ENCODE measurements around the gene THAP4.
"Not testable (repeated sequence)": the region's sequence is repeated elsewhere in the genome, so short reads cannot be mapped to it uniquely, and the experiment has no call there.

THAP4 gene

DNA sequence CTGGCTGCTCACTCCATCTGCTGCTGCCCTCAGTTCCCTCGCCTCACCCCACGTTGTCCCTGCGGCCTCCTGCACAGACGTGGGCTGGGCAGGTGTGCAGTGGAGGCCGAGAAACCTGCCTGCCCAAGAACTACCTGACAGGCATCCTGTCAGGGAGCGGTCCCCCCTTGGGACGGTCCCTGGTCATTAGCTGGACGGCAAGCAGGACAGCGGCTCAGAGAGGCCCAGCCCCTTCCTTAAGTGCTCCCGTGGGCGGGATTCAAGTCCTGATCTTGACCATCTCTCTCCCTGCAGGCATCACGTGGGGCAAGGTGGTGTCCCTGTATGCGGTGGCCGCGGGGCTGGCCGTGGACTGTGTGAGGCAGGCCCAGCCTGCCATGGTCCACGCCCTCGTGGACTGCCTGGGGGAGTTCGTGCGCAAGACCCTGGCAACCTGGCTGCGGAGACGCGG, 67.1 kb downstream of the THAP4 start:
- Histone ChIP-seq H3K9me3 (ENCODE audit: control insufficient read depth, low read length) (no peaks in the 10 kb centered on the region), H3K27me3 (ENCODE audit: control insufficient read depth, insufficient read depth, low read length) (no peaks in the 10 kb centered on the region), H3K36me3 (ENCODE audit: control insufficient read depth, insufficient read depth, low read length) (no peaks in the 10 kb centered on the region)

GRCh38 chr2:241568726-241569125, 68.2 kb downstream of the THAP4 start:
- Histone ChIP-seq H3K9ac (ENCODE audit: low read length) (no peak overlapping the region), H3K36me3 (ENCODE audit: control insufficient read depth, insufficient read depth, low read length) (no peaks in the 10 kb centered on the region), H3K9me3 (ENCODE audit: control insufficient read depth, low read length) (no peaks in the 10 kb centered on the region), H3K4me3 (ENCODE audit: low read length) (no peak overlapping the region), H3K4me1 (ENCODE audit: control insufficient read depth, insufficient read depth, low read length) (no peaks in the 10 kb centered on the region), H3K27me3 (ENCODE audit: control insufficient read depth, insufficient read depth, low read length) (no peaks in the 10 kb centered on the region)

More for the DNA sequence above, 67.1 kb downstream of the THAP4 start:
- H3K9ac ChIP-seq (ENCODE audit: low read length): no peak overlapping the region
- no peaks in the 10 kb centered on the region for H3K4me1 ChIP-seq (ENCODE audit: control insufficient read depth, insufficient read depth, low read length)
- no peak overlapping the region for H3K4me3 ChIP-seq (ENCODE audit: low read length)

DNA sequence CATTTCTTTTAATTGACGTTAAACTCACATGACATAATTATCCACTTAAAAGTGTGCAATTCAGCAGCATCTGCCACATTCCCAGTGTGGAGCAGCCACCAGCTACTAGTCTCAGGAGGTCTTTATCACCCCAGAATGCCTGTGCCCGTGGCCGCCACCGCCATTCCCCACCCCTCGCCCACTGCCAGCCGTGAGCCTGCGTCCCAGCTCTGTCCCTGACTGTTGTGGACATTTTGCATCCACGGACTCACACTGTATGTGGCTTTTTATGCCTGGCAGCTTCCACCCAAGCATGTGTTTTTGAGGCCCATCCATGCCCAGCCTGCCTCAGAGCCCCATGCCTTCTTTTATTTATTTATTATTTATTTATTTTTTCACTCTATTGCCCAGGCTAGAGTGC, 69.2 kb downstream of the THAP4 start:
- H3K4me1 ChIP-seq (ENCODE audit: control insufficient read depth, insufficient read depth, low read length): peaks cover 5% of the 10 kb centered on the region
- no peak overlapping the region for H3K9ac ChIP-seq (ENCODE audit: low read length)
- H3K27me3 ChIP-seq (ENCODE audit: control insufficient read depth, insufficient read depth, low read length): no peaks in the 10 kb centered on the region
- H3K9me3 ChIP-seq (ENCODE audit: control insufficient read depth, low read length): no peaks in the 10 kb centered on the region
- H3K36me3 ChIP-seq (ENCODE audit: control insufficient read depth, insufficient read depth, low read length): no peaks in the 10 kb centered on the region
- H3K4me3 ChIP-seq (ENCODE audit: low read length): no peak overlapping the region

DNA sequence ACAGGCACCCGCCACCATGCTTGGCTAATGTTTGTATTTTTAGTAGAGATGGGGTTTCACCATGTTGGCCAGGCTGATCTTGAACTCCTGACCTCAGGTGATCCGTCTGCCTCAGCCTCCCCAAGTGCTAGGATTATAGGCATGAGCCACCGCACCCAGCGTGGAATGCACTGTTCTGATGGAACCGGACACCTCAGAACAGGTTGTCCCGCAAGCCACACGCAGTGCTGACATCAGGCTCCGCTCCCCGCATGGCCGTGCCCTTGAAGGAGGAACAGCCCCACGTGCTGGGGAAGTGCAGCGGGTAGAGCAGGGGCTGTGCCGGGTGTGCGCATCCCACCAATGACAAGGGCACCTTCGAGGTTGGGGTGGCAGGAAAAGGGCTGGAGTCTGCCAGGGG, 69.7 kb downstream of the THAP4 start:
- H3K4me1 ChIP-seq (ENCODE audit: control insufficient read depth, insufficient read depth, low read length); H3K9me3 ChIP-seq (ENCODE audit: control insufficient read depth, low read length); H3K36me3 ChIP-seq (ENCODE audit: control insufficient read depth, insufficient read depth, low read length); H3K27me3 ChIP-seq (ENCODE audit: control insufficient read depth, insufficient read depth, low read length); H3K4me3 ChIP-seq (ENCODE audit: low read length); H3K9ac ChIP-seq (ENCODE audit: low read length): not testable (repeated sequence)

GRCh38 chr2:241566468-241566867, 70.5 kb downstream of the THAP4 start:
- Histone ChIP-seq H3K9me3 (ENCODE audit: control insufficient read depth, low read length) (no peaks in the 10 kb centered on the region), H3K9ac (ENCODE audit: low read length) (no peak overlapping the region), H3K27me3 (ENCODE audit: control insufficient read depth, insufficient read depth, low read length) (no peaks in the 10 kb centered on the region), H3K4me3 (ENCODE audit: low read length) (no peak overlapping the region), H3K36me3 (ENCODE audit: control insufficient read depth, insufficient read depth, low read length) (no peaks in the 10 kb centered on the region), H3K4me1 (ENCODE audit: control insufficient read depth, insufficient read depth, low read length) (peaks cover 12% of the 10 kb centered on the region)

GRCh38 chr2:241566021-241566420, 70.9 kb downstream of the THAP4 start:
- H3K9me3 ChIP-seq (ENCODE audit: control insufficient read depth, low read length); H3K36me3 ChIP-seq (ENCODE audit: control insufficient read depth, insufficient read depth, low read length); H3K9ac ChIP-seq (ENCODE audit: low read length); H3K27me3 ChIP-seq (ENCODE audit: control insufficient read depth, insufficient read depth, low read length); H3K4me3 ChIP-seq (ENCODE audit: low read length): not testable (repeated sequence)
- peaks cover 15% of the 10 kb centered on the region for H3K4me1 ChIP-seq (ENCODE audit: control insufficient read depth, insufficient read depth, low read length)

- Histone ChIP-seq H3K9ac (ENCODE audit: low read length) (no peak overlapping the region), H3K36me3 (ENCODE audit: control insufficient read depth, insufficient read depth, low read length) (no peaks in the 10 kb centered on the region), H3K4me1 (ENCODE audit: control insufficient read depth, insufficient read depth, low read length) (peaks cover 21% of the 10 kb centered on the region), H3K4me3 (ENCODE audit: low read length) (no peak overlapping the region), H3K27me3 (ENCODE audit: control insufficient read depth, insufficient read depth, low read length) (no peaks in the 10 kb centered on the region), H3K9me3 (ENCODE audit: control insufficient read depth, low read length) (no peaks in the 10 kb centered on the region)
Observed at GRCh38 chr2:241565411-241565810, 71.5 kb downstream of the THAP4 start.

DNA sequence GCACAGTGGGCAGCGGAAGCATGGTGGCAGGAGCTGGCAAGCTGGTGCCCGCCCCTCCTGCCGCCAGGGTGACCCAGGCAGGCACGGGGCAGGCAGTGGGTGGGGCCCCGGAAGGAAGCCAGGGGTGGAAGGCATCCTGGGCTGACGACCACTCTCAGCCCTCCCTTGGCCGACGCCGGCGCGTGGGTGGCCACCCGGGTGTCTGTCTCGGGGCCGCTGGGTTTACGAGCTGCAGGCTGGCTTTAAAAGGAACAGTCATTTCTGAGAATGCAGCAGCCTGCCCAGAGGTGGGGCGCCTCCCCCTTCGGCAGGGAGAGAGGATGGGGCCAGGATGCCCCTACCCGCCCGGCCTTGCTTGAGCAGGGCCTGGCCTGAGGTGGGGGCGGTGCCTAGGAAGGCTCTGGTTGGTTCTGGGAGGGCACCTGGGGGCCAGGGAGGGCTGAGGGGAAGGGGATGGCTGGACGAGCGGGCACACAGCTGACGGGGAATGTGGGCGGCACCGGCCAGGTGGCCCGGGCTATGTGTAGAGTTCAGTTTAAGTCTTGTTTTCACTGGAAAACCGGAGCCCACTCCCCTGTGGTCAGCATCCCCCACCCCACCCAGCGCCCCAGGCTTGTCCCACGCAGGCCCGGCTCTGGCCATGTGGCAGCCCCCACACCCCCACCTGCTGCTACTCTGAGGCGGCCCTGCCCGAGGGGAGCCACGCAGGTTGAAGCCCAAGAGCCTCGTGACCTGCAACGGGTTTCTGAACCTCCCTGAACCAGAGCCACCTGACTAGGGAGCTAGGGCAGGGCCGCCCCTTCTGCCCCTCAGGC, 72.2 kb downstream of the THAP4 start:
- no peak overlapping the region for H3K4me3 ChIP-seq (ENCODE audit: low read length)
- no peaks in the 10 kb centered on the region for H3K36me3 ChIP-seq (ENCODE audit: control insufficient read depth, insufficient read depth, low read length)
- H3K27me3 ChIP-seq (ENCODE audit: control insufficient read depth, insufficient read depth, low read length): no peaks in the 10 kb centered on the region
- H3K9me3 ChIP-seq (ENCODE audit: control insufficient read depth, low read length): no peaks in the 10 kb centered on the region
- peaks cover 27% of the 10 kb centered on the region for H3K4me1 ChIP-seq (ENCODE audit: control insufficient read depth, insufficient read depth, low read length)
- H3K9ac ChIP-seq (ENCODE audit: low read length): no peak overlapping the region

GRCh38 chr2:241563981-241564595, 72.9 kb downstream of the THAP4 start:
- H3K36me3 ChIP-seq (ENCODE audit: control insufficient read depth, insufficient read depth, low read length): no peaks in the 10 kb centered on the region
- H3K27me3 ChIP-seq (ENCODE audit: control insufficient read depth, insufficient read depth, low read length): no peaks in the 10 kb centered on the region
- H3K9ac ChIP-seq (ENCODE audit: low read length): no peak overlapping the region
- no peak overlapping the region for H3K4me3 ChIP-seq (ENCODE audit: low read length)
- H3K4me1 ChIP-seq (ENCODE audit: control insufficient read depth, insufficient read depth, low read length): peaks cover 30% of the 10 kb centered on the region
- no peaks in the 10 kb centered on the region for H3K9me3 ChIP-seq (ENCODE audit: control insufficient read depth, low read length)

DNA sequence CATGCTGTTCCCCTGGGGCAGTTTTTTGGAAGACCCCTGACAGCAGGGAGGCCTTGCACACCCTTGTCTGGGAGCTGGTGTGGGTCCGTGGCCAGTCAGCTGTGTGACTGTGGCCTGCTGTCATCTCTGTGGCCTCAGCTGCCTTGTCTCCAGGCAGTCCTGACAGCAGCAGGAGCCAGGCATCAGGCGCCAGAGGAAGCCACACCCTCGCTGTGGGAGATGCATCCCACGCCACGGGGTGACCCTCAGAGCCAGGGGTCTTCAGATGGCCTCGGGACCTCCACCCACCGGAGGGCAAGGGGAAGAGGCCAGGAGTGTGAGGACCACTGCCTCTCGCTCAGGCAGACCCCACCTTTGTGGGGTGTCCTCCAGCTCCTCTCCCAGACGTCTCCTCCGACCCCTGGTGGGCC, 73.4 kb downstream of the THAP4 start:
- peaks cover 30% of the 10 kb centered on the region for H3K4me1 ChIP-seq (ENCODE audit: control insufficient read depth, insufficient read depth, low read length)
- no peaks in the 10 kb centered on the region for H3K9me3 ChIP-seq (ENCODE audit: control insufficient read depth, low read length)
- no peak overlapping the region for H3K9ac ChIP-seq (ENCODE audit: low read length)
- no peaks in the 10 kb centered on the region for H3K27me3 ChIP-seq (ENCODE audit: control insufficient read depth, insufficient read depth, low read length)
- no peaks in the 10 kb centered on the region for H3K36me3 ChIP-seq (ENCODE audit: control insufficient read depth, insufficient read depth, low read length)
- no peak overlapping the region for H3K4me3 ChIP-seq (ENCODE audit: low read length)

DNA sequence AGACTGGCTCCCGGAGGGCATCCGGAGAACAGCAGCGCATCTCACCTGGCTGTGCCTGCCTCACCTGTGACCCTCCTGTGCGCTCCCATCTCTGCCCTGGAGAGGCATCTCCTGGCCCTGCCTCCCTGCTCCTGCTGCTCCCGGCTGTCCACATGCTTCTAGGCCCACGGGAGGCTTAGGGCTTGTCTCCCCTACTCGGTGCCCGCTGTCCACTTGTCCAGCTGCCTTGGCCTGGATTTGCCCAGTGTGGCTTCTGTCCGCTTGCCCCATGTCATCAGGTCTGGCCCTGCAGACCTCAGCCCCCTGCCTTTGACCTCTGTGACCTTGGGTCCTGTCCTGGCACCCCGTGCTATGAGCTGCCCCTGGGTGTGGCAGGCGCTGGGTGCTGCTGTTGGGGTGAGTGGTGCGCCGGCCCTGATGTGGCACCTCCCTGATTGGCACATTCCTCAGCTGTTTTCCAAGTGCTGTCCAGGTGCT, 73.9 kb downstream of the THAP4 start:
- Histone ChIP-seq H3K36me3 (ENCODE audit: control insufficient read depth, insufficient read depth, low read length) (no peaks in the 10 kb centered on the region), H3K9me3 (ENCODE audit: control insufficient read depth, low read length) (no peaks in the 10 kb centered on the region), H3K4me3 (ENCODE audit: low read length) (no peak overlapping the region), H3K9ac (ENCODE audit: low read length) (no peak overlapping the region), H3K27me3 (ENCODE audit: control insufficient read depth, insufficient read depth, low read length) (no peaks in the 10 kb centered on the region), H3K4me1 (ENCODE audit: control insufficient read depth, insufficient read depth, low read length) (peaks cover 33% of the 10 kb centered on the region)

DNA sequence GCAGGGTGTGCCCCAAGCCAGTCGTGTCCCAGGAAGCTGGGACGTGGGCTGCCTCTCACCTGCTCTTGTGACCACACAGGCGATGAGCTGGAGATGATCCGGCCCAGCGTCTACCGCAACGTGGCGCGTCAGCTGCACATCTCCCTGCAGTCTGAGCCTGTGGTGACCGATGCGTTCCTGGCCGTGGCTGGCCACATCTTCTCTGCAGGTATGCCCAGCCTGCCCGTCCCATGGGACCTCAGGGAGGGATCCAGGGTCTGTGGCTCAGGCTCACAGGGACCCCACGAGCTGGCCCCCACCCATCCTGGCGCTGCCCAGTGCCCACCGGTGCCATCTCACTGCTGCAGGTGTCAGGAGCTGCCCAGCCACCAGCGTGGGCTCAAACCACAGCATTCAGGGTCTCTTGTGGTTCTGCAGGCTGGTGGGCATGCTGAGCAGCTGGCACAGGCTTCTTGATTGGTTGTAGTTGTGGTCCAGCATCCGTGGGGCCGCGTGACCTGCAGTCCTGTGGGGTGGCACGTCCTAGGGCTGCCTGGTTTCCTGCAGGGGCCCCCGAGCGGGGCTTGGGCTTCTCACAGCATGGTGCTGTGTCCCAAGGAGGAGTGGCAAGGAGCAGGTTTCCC, 74.6 kb downstream of the THAP4 start:
- peaks cover 33% of the 10 kb centered on the region for H3K4me1 ChIP-seq (ENCODE audit: control insufficient read depth, insufficient read depth, low read length)
- no peak overlapping the region for H3K4me3 ChIP-seq (ENCODE audit: low read length)
- no peaks in the 10 kb centered on the region for H3K36me3 ChIP-seq (ENCODE audit: control insufficient read depth, insufficient read depth, low read length)
- no peaks in the 10 kb centered on the region for H3K27me3 ChIP-seq (ENCODE audit: control insufficient read depth, insufficient read depth, low read length)
- H3K9ac ChIP-seq (ENCODE audit: low read length): no peak overlapping the region
- H3K9me3 ChIP-seq (ENCODE audit: control insufficient read depth, low read length): no peaks in the 10 kb centered on the region

Measured in mucosa of stomach (tissue), 1 donor.